ENCODE data around the gene KPNA1.
"Not testable (repeated sequence)": the region's sequence is repeated elsewhere in the genome, so short reads cannot be mapped to it uniquely, and the experiment has no call there.

The KPNA1 gene

GRCh38 chr3:122510878-122511535, 3.7 kb downstream of the KPNA1 start:
- H3K27ac ChIP-seq: no peak overlapping the region
- no peak for TF ChIP-seq ZFX (IDR thresholded peaks at IDR 0.05; ENCODE audit: borderline replicate concordance)
- no peak for TF ChIP-seq CTCF (IDR thresholded peaks at IDR 0.05)

- H3K27ac ChIP-seq: not testable (repeated sequence)
Observed at GRCh38 chr3:122508944-122509343, 5.8 kb downstream of the KPNA1 start.

- no peak overlapping the region for H3K27ac ChIP-seq
- TF ChIP-seq CTCF (IDR thresholded peaks at IDR 0.05): no peak
- TF ChIP-seq ZFX (IDR thresholded peaks at IDR 0.05; ENCODE audit: borderline replicate concordance): no peak
Observed at GRCh38 chr3:122508135-122508914, 6.4 kb downstream of the KPNA1 start.

GRCh38 chr3:122506450-122506849, 8.3 kb downstream of the KPNA1 start:
- H3K27ac ChIP-seq: no peak overlapping the region
- TF ChIP-seq ZFX (IDR thresholded peaks at IDR 0.05; ENCODE audit: borderline replicate concordance) (no peak), CTCF (IDR thresholded peaks at IDR 0.05) (no peak)

GRCh38 chr3:122505676-122506075, 9.1 kb downstream of the KPNA1 start:
- TF ChIP-seq ZFX (IDR thresholded peaks at IDR 0.05; ENCODE audit: borderline replicate concordance): no peak
- TF ChIP-seq CTCF (IDR thresholded peaks at IDR 0.05): no peak
- no peak overlapping the region for H3K27ac ChIP-seq

GRCh38 chr3:122502941-122503340, 11.8 kb downstream of the KPNA1 start:
- no peak overlapping the region for H3K27ac ChIP-seq
- no peak for TF ChIP-seq ZFX (IDR thresholded peaks at IDR 0.05; ENCODE audit: borderline replicate concordance)
- TF ChIP-seq CTCF (IDR thresholded peaks at IDR 0.05): no peak

GRCh38 chr3:122502139-122502538, 12.6 kb downstream of the KPNA1 start:
- no peak overlapping the region for H3K27ac ChIP-seq
- TF ChIP-seq CTCF (IDR thresholded peaks at IDR 0.05): no peak
- no peak for TF ChIP-seq ZFX (IDR thresholded peaks at IDR 0.05; ENCODE audit: borderline replicate concordance)

GRCh38 chr3:122500964-122501363, 13.8 kb downstream of the KPNA1 start:
- H3K27ac ChIP-seq: not testable (repeated sequence)
